Activated naive CD8-positive, alpha-beta T cell treated with anti-CD3 and anti-CD28 coated beads for 36 hours (primary cell): ENCODE measurements around the gene ITIH4. TPM values are rescaled to one million over a fixed set of nuclear protein-coding genes. Genes with fewer than 3 reads are reported as not detected.
A peak's percentile ranks its signal among the peaks of the same experiment; 100 is the strongest.

Experiments used
- DNase-seq: peaks from one replicate; pipeline ENCODE4 v3.0.0; 2021
- H3K27ac Mint-ChIP-seq: one replicate; pipeline ENCODE4 v1.8.0; 2022; ENCODE audit warnings: mild to moderate bottlenecking, moderate library complexity, mixed read lengths
- H3K27me3 Mint-ChIP-seq: one replicate; pipeline ENCODE4 v1.8.0; 2022; ENCODE audit warnings: mild to moderate bottlenecking, mixed read lengths
- H3K36me3 Mint-ChIP-seq: one replicate; pipeline ENCODE4 v1.8.0; 2021; ENCODE audit warnings: mild to moderate bottlenecking, mixed read lengths
- H3K4me1 Mint-ChIP-seq: one replicate; pipeline ENCODE4 v1.8.0; 2021; ENCODE audit warnings: mixed read lengths
- H3K4me3 Mint-ChIP-seq: one replicate; pipeline ENCODE4 v1.8.0; 2022; ENCODE audit warnings: mild to moderate bottlenecking, moderate library complexity, mixed read lengths
- H3K9me3 Mint-ChIP-seq: one replicate; pipeline ENCODE4 v1.8.0; 2022; ENCODE audit warnings: mixed read lengths
- total RNA-seq, 2 experiments: library from RNA; stranded (reverse); gene quantifications; one replicate each; pipeline ENCODE4 v1.2.3, GENCODE V29; 2021

ITIH4 gene
- total RNA-seq, 2 experiments from 2014 or later: 4.8 to 6.8 TPM

- H3K27me3 Mint-ChIP-seq: no peaks in the 10 kb centered on the region
- H3K4me1 Mint-ChIP-seq: no peaks in the 10 kb centered on the region
- H3K9me3 Mint-ChIP-seq: no peaks in the 10 kb centered on the region
- H3K27ac Mint-ChIP-seq: no peak overlapping the region
- no peak overlapping the region for H3K4me3 Mint-ChIP-seq
- no peaks in the 10 kb centered on the region for H3K36me3 Mint-ChIP-seq
- no peak for DNase-seq
Measured at GRCh38 chr3:52809662-52810377, 20.7 kb downstream of the ITIH4 start.

- Mint-ChIP-seq H3K4me3 (no peak overlapping the region), H3K27ac (no peak overlapping the region), H3K36me3 (no peaks in the 10 kb centered on the region), H3K9me3 (no peaks in the 10 kb centered on the region), H3K4me1 (no peaks in the 10 kb centered on the region), H3K27me3 (no peaks in the 10 kb centered on the region)
- no peak for DNase-seq
Measured at GRCh38 chr3:52809149-52809548, 21.3 kb downstream of the ITIH4 start.

DNA sequence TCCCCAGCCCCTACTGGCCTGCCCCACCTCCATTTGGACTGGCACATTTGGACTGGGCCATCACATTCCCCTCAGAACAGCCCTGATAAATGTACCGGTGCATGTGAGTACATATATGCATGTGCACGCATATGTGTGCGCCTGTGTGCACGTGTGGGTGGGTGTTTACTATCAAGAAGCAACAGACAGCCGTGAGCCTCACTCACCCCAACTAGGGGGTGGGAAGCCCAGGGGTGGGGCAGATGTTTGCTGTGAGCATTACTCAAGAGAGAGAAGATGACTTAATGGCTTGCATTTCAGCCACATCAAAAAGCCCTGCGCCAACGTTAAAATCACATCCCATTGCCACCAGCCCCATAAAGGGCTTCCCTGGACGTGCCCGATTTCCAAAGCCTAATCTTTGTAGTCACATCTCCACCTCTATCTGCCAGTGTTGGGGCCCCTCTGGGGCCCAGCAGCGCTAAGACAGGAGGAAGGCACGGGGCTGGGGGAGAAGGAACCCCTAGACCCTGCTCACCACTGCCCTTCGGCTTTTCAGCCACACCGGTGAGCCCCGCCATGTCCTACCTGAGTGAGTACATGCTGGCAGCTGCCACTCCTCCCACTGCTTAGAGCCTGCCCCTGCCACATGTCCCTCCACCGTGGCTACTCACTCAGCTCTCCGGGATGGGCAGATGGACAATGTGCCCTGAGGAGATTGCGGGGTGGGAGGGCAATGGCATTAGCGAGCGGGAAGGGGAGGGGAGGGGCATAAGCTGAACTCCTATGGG is 25.0 kb downstream of the ITIH4 start:
- no peak overlapping the region for H3K4me3 Mint-ChIP-seq
- no peaks in the 10 kb centered on the region for H3K36me3 Mint-ChIP-seq
- H3K4me1 Mint-ChIP-seq: no peaks in the 10 kb centered on the region
- H3K27me3 Mint-ChIP-seq: no peaks in the 10 kb centered on the region
- no peak overlapping the region for H3K27ac Mint-ChIP-seq
- no peaks in the 10 kb centered on the region for H3K9me3 Mint-ChIP-seq
- no peak for DNase-seq

DNA sequence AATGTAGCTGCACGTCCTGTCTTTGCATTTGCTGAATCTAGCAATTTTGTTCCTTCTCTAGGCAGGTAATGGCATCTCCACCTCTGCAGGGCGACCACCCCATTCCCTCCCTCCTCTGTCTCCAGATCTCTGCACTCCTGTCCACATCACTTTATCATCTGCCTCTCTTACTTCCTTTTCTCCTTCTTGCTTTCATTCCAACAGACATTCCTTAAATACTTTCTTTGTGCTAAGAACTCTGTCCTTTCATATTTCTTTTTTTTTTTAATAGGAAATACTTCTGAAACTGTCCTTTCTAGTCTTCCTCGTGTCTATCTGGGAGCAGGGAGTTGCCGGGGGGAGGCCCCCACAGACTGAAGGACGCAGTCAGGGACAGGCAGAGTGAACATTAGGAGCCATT is 28.6 kb downstream of the ITIH4 start:
- Mint-ChIP-seq H3K27me3 (no peaks in the 10 kb centered on the region), H3K36me3 (no peaks in the 10 kb centered on the region), H3K4me1 (no peaks in the 10 kb centered on the region), H3K9me3 (no peaks in the 10 kb centered on the region), H3K27ac (no peak overlapping the region), H3K4me3 (no peak overlapping the region)
- DNase-seq: no peak

GRCh38 chr3:52800079-52800478 is 30.4 kb downstream of the ITIH4 start:
- Mint-ChIP-seq H3K9me3 (no peaks in the 10 kb centered on the region), H3K27ac (no peak overlapping the region), H3K27me3 (no peaks in the 10 kb centered on the region), H3K4me3 (no peak overlapping the region), H3K4me1 (no peaks in the 10 kb centered on the region), H3K36me3 (no peaks in the 10 kb centered on the region)
- no peak for DNase-seq

DNA sequence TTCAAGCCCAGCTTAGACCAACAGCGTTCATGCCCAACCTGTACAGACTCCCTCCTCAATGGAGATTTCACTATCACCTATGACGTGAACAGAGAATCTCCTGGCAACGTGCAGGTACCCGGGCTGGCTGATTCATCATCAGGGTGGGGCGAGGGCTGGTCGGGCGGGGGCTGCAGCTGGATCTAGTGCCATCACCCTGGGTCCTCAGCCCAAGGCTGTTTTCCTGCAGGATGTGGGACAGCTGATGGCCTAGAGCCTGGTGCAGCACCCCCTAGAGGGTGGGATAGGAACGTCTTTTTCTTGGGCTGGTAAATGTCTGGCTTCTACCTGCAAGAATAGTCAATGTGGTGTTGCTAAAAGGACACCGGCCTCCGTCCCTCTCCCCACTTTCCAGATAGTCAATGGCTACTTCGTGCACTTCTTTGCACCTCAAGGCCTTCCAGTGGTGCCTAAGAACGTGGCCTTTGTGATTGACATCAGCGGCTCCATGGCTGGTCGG is 31.4 kb downstream of the ITIH4 start:
- Mint-ChIP-seq H3K27me3 (no peaks in the 10 kb centered on the region), H3K36me3 (no peaks in the 10 kb centered on the region), H3K27ac (no peak overlapping the region), H3K9me3 (no peaks in the 10 kb centered on the region), H3K4me1 (no peaks in the 10 kb centered on the region), H3K4me3 (no peak overlapping the region)
- DNase-seq: peak; percentile 20

- H3K4me1 Mint-ChIP-seq: no peaks in the 10 kb centered on the region
Measured at GRCh38 chr3:52798376-52798977, 32.0 kb downstream of the ITIH4 start.

DNA sequence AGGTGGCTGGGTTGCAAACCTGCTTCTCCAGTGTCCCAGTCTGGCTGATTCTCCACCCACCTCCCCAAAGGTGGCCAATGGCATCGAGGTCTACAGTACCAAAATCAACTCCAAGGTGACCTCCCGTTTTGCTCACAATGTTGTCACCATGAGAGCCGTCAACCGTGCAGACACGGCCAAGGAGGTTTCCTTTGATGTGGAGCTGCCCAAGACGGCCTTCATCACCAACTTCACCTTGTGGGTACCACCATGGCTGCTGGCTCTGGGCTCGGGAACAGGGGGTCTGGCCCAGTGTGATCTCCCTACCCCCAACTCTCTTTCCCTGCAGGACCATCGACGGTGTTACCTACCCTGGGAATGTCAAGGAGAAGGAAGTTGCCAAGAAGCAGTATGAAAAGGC is 34.1 kb downstream of the ITIH4 start:
- Mint-ChIP-seq H3K27me3 (no peaks in the 10 kb centered on the region), H3K4me3 (no peak overlapping the region), H3K9me3 (no peaks in the 10 kb centered on the region), H3K27ac (no peak overlapping the region), H3K4me1 (no peaks in the 10 kb centered on the region), H3K36me3 (no peaks in the 10 kb centered on the region)
- no peak for DNase-seq

More at GRCh38 chr3:52798376-52798977, 32.0 kb downstream of the ITIH4 start:
- no peak for DNase-seq
- Mint-ChIP-seq H3K27ac (no peak overlapping the region), H3K36me3 (no peaks in the 10 kb centered on the region), H3K4me3 (no peak overlapping the region), H3K27me3 (no peaks in the 10 kb centered on the region), H3K9me3 (no peaks in the 10 kb centered on the region)

GRCh38 chr3:52795298-52795900 is 35.1 kb downstream of the ITIH4 start:
- Mint-ChIP-seq H3K36me3 (no peaks in the 10 kb centered on the region), H3K4me3 (no peak overlapping the region), H3K9me3 (no peaks in the 10 kb centered on the region), H3K27ac (no peak overlapping the region), H3K4me1 (no peaks in the 10 kb centered on the region), H3K27me3 (no peaks in the 10 kb centered on the region)
- no peak for DNase-seq

- DNase-seq: no peak
- Mint-ChIP-seq H3K4me3 (no peak within 1 kb of the TSS), H3K27ac (no peak within 1 kb of the TSS), H3K9me3 (no peaks in the 10 kb centered on the region), H3K4me1 (no peaks in the 10 kb centered on the region), H3K27me3 (no peaks in the 10 kb centered on the region), H3K36me3 (no peaks in the 10 kb centered on the region)
Measured at GRCh38 chr3:52794612-52795099, 35.8 kb downstream of the ITIH4 start, which contains the start of gene ITIH3. Gene ITIH3, plus strand, starts transcription at chr3:52794796. Its CDS starts 8 bp downstream, at chr3:52794804.

GRCh38 chr3:52793702-52794611 is 36.5 kb downstream of the ITIH4 start:
- Mint-ChIP-seq H3K27ac (no peak overlapping the region), H3K9me3 (no peaks in the 10 kb centered on the region), H3K4me1 (no peaks in the 10 kb centered on the region), H3K36me3 (no peaks in the 10 kb centered on the region), H3K4me3 (no peak overlapping the region), H3K27me3 (no peaks in the 10 kb centered on the region)
- DNase-seq: no peak

DNA sequence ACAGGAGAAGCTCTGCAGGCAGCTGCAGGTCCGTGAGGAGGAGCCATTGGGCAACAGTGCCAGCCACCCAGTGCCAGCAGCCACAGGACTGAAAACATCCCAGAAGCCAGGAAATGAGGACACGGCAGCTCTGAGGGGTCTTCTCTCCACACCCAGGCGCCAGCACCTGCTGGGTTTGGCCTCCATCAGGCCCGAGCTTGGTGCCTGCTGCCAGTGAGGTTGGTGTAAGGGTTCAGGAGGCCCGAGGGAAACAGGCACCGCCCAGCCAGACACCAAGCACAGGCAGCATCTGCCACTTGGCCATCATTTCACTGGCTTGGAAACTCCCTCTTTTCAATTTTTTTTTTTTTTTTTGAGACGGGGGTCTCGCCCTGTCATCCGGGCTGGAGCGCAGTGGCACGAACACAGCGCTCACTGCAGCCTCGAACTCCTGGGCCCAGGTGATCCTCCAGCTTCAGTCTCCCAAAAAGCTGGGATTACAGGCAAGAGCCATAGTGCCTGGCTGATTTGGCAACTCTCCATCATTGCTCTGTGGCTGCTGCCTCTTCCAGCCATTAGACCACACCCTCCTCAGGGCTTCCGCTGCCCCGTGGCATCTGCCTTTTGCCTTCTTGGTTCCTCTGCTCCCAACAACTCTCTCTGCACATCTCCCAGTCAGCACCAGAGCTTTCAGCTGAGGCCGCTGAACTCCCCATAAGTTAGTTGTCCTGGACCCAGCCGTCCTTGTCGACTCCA is 37.3 kb downstream of the ITIH4 start:
- Mint-ChIP-seq H3K27me3 (no peaks in the 10 kb centered on the region), H3K27ac (no peak overlapping the region), H3K36me3 (no peaks in the 10 kb centered on the region), H3K4me3 (no peak overlapping the region), H3K4me1 (no peaks in the 10 kb centered on the region), H3K9me3 (no peaks in the 10 kb centered on the region)
- DNase-seq: no peak

DNA sequence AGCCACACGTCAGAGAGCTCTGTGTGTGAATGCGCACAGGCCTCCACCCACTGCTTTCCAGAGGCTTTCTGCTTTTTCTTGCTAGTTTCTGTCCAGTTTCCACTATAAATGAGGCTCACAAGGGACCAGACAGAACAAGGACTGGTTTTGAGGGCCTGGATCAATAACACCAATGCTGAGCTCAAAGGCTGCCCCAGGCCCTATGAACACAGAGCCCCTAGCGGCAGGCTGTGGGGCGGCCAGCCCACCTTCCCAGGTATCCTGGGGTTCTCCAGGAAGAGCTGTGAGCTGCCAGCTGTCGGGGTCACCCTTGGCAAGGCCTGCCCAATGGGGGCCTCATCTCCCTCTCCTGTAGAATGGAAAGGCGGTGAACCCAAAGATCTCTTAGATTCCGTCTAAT is 38.1 kb downstream of the ITIH4 start:
- no peaks in the 10 kb centered on the region for H3K27me3 Mint-ChIP-seq
- DNase-seq: no peak
- no peaks in the 10 kb centered on the region for H3K9me3 Mint-ChIP-seq
- no peak overlapping the region for H3K4me3 Mint-ChIP-seq
- no peaks in the 10 kb centered on the region for H3K4me1 Mint-ChIP-seq
- no peaks in the 10 kb centered on the region for H3K36me3 Mint-ChIP-seq
- H3K27ac Mint-ChIP-seq: no peak overlapping the region

- no peaks in the 10 kb centered on the region for H3K36me3 Mint-ChIP-seq
- no peak overlapping the region for H3K4me3 Mint-ChIP-seq
- no peak overlapping the region for H3K27ac Mint-ChIP-seq
- no peaks in the 10 kb centered on the region for H3K4me1 Mint-ChIP-seq
- no peaks in the 10 kb centered on the region for H3K9me3 Mint-ChIP-seq
- DNase-seq: no peak
- H3K27me3 Mint-ChIP-seq: no peaks in the 10 kb centered on the region
Measured at GRCh38 chr3:52791928-52792327, 38.5 kb downstream of the ITIH4 start.
